ENCODE data around the gene TMEM219.

Gene TMEM219

GRCh38 chr16:29990034-29990433 lies 28.2 kb downstream of the TMEM219 start:
- Histone ChIP-seq H3K9me3 (ENCODE audit: insufficient read depth, low read length) (no peaks in the 10 kb centered on the region), H3F3A (ENCODE audit: insufficient read depth) (peaks cover 4% of the 10 kb centered on the region; the same call in 1 of the 2 replicates), H3K9me2 (replicated peaks; ENCODE audit: insufficient read depth, low read length) (no peaks in the 10 kb centered on the region), H4K20me1 (ENCODE audit: low read depth, low read length) (no peaks in the 10 kb centered on the region), H3K9ac (ENCODE audit: low read length) (no peak overlapping the region), H3K36me3 (ENCODE audit: low read length) (no peaks in the 10 kb centered on the region), H3K79me2 (ENCODE audit: insufficient read depth, low read length) (no peaks in the 10 kb centered on the region), H3K4me2 (ENCODE audit: low read depth, low read length, poor library complexity, severe bottlenecking) (no peak overlapping the region), H3K27me3 (ENCODE audit: low read length) (no peaks in the 10 kb centered on the region), H3K4me3 (ENCODE audit: insufficient read depth, low read length, poor library complexity, severe bottlenecking) (no peak overlapping the region), H2AFZ (ENCODE audit: low read depth, low read length, severe bottlenecking) (no peak overlapping the region), H3K27ac (ENCODE audit: low read depth, low read length) (no peak overlapping the region)
- TF ChIP-seq CTCF (IDR thresholded peaks at IDR 0.05; ENCODE audit: insufficient read depth, low read length, poor library complexity, severe bottlenecking) (no peak), EZH2phosphoT487 (conservative IDR thresholded peaks at IDR 0.05; ENCODE audit: low read length) (no peak)

GRCh38 chr16:29990883-29991570 lies 29.1 kb downstream of the TMEM219 start:
- Histone ChIP-seq H3K27ac (ENCODE audit: low read depth, low read length) (no peak overlapping the region), H3K9ac (ENCODE audit: low read length) (no peak overlapping the region), H3K36me3 (ENCODE audit: low read length) (no peaks in the 10 kb centered on the region), H3K4me2 (ENCODE audit: low read depth, low read length, poor library complexity, severe bottlenecking) (no peak overlapping the region), H2AFZ (ENCODE audit: low read depth, low read length, severe bottlenecking) (no peak overlapping the region), H3K4me3 (ENCODE audit: insufficient read depth, low read length, poor library complexity, severe bottlenecking) (no peak overlapping the region), H3K9me3 (ENCODE audit: insufficient read depth, low read length) (no peaks in the 10 kb centered on the region), H3K27me3 (ENCODE audit: low read length) (no peaks in the 10 kb centered on the region), H4K20me1 (ENCODE audit: low read depth, low read length) (no peaks in the 10 kb centered on the region), H3K79me2 (ENCODE audit: insufficient read depth, low read length) (no peaks in the 10 kb centered on the region), H3F3A (ENCODE audit: insufficient read depth) (peaks cover 10% of the 10 kb centered on the region; the same call in 1 of the 2 replicates), H3K9me2 (replicated peaks; ENCODE audit: insufficient read depth, low read length) (no peaks in the 10 kb centered on the region)
- no peak for TF ChIP-seq CTCF (IDR thresholded peaks at IDR 0.05; ENCODE audit: insufficient read depth, low read length, poor library complexity, severe bottlenecking)
- TF ChIP-seq EZH2phosphoT487 (conservative IDR thresholded peaks at IDR 0.05; ENCODE audit: low read length): no peak

- H3K27me3 ChIP-seq (ENCODE audit: low read length): no peaks in the 10 kb centered on the region
- H2AFZ ChIP-seq (ENCODE audit: low read depth, low read length, severe bottlenecking): no peak overlapping the region
- peaks cover 10% of the 10 kb centered on the region; the same call in 1 of the 2 replicates for H3F3A ChIP-seq (ENCODE audit: insufficient read depth)
- no peak overlapping the region for H3K9ac ChIP-seq (ENCODE audit: low read length)
- no peaks in the 10 kb centered on the region for H4K20me1 ChIP-seq (ENCODE audit: low read depth, low read length)
- no peak for TF ChIP-seq CTCF (IDR thresholded peaks at IDR 0.05; ENCODE audit: insufficient read depth, low read length, poor library complexity, severe bottlenecking)
- no peak for TF ChIP-seq EZH2phosphoT487 (conservative IDR thresholded peaks at IDR 0.05; ENCODE audit: low read length)
- no peak overlapping the region for H3K4me3 ChIP-seq (ENCODE audit: insufficient read depth, low read length, poor library complexity, severe bottlenecking)
- no peak overlapping the region for H3K4me2 ChIP-seq (ENCODE audit: low read depth, low read length, poor library complexity, severe bottlenecking)
- H3K36me3 ChIP-seq (ENCODE audit: low read length): no peaks in the 10 kb centered on the region
- H3K27ac ChIP-seq (ENCODE audit: low read depth, low read length): no peak overlapping the region
- no peaks in the 10 kb centered on the region for H3K9me3 ChIP-seq (ENCODE audit: insufficient read depth, low read length)
- no peaks in the 10 kb centered on the region for H3K9me2 ChIP-seq (replicated peaks; ENCODE audit: insufficient read depth, low read length)
- peaks cover 4% of the 10 kb centered on the region for H3K79me2 ChIP-seq (ENCODE audit: insufficient read depth, low read length)
Measured at GRCh38 chr16:29991571-29991904, 29.7 kb downstream of the TMEM219 start.
